Kidney (tissue), 14 donors: ENCODE data around the gene VGLL4. TPM values are rescaled to one million over a fixed set of nuclear protein-coding genes. Genes with fewer than 3 reads are reported as not detected.
"Not testable (repeated sequence)": the region's sequence is repeated elsewhere in the genome, so short reads cannot be mapped to it uniquely, and the experiment has no call there.

Experiments used
- DNase-seq, 5 donors: peaks; one replicate each; pipeline ENCODE4 v3.0.0-alpha.2; 2013 to 2020
- FAIRE-seq: peaks from 2 replicates; lab custom pipeline; 2012; peaks lifted over from hg19 to GRCh38; lab: Jason Lieb, UNC
- H3K27ac ChIP-seq, 2 donors: one replicate each; pipeline ENCODE4 v1.7.0; 2013; ENCODE audit warnings: low read depth in 2 of 2, low read length in 2 of 2, inconsistent platforms in 1 of 2
- H3K27me3 ChIP-seq: one replicate; pipeline ENCODE4 v1.7.1; 2013; ENCODE audit warnings: low read length, inconsistent platforms; ENCODE audit not compliant: control insufficient read depth, insufficient read depth
- H3K36me3 ChIP-seq, 3 donors: one replicate each; pipeline versions ENCODE4 v1.7.0 to v1.7.1; 2013; ENCODE audit warnings: low read length in 3 of 3, control low read depth in 1 of 3, inconsistent platforms in 1 of 3; ENCODE audit not compliant: insufficient read depth in 3 of 3, control insufficient read depth in 2 of 3
- H3K4me1 ChIP-seq, 3 donors: one replicate each; pipeline versions ENCODE4 v1.7.0 to v1.7.1; 2013; ENCODE audit warnings: low read length in 3 of 3, inconsistent platforms in 1 of 3, low read depth in 1 of 3; ENCODE audit not compliant: control insufficient read depth in 2 of 3, insufficient read depth in 2 of 3
- H3K4me3 ChIP-seq, 3 donors: one replicate each; pipeline versions ENCODE4 v1.7.0 to v1.8.1; 2013; ENCODE audit warnings: low read length in 3 of 3, control low read depth in 1 of 3, inconsistent platforms in 1 of 3
- H3K9ac ChIP-seq, 3 donors: one replicate each; pipeline versions ENCODE4 v1.7.0 to v1.7.1; 2013; ENCODE audit warnings: low read length in 3 of 3, control low read depth in 1 of 3, inconsistent platforms in 1 of 3
- H3K9me3 ChIP-seq, 3 donors: one replicate each; pipeline versions ENCODE4 v1.7.0 to v1.7.1; 2013; ENCODE audit warnings: low read length in 3 of 3, control low read depth in 1 of 3, inconsistent platforms in 1 of 3; ENCODE audit not compliant: control insufficient read depth in 2 of 3, insufficient read depth in 1 of 3
- CTCF ChIP-seq: IDR thresholded peaks from 3 replicates; pipeline ENCODE4 v1.5.1; 2012; ENCODE audit warnings: mild to moderate bottlenecking, moderate library complexity, borderline replicate concordance; ENCODE audit not compliant: insufficient read depth; ENCODE audit errors: extremely low read depth
- intact Hi-C: fragments of 100-400 bp; cut with DNase I; formaldehyde crosslinking; loops from one replicate; pipeline ENCODE4 v1.11.1; 2022
- polyA plus RNA-seq: library from polyadenylated mRNA; stranded (reverse); fragments of 350-450 nt; fragmentation: Illumina TruSeq; extraction: RNeasy Lipid Tissue Mini Kit (QIAGEN cat#74804); gene quantifications from one replicate; pipeline ENCODE4 v1.2.3, GENCODE V29; 2014; ENCODE audit warnings: low read depth, low replicate concordance; ENCODE audit not compliant: insufficient read depth
- total RNA-seq: library from RNA; stranded (reverse); fragmentation: NEBNext Ultra II Directional; extraction: Animal tissue kit (Norgen Biotek cat#: 25700); gene quantifications from one replicate; pipeline ENCODE4 v1.2.1, GENCODE V29; 2021
- donor health status: control.
- donor health status: control.
- donor health status: control.
- donor health status: control.
- donor health status: control.
- donor health status: DM: yes; HTN: yes; CAD: no.
- donor health status: Normal renal cell carcinoma (clear cell type).

Gene VGLL4
- total and polyA plus RNA-seq, 2 donors from 2014 or later = 41.4 to 78.5 TPM

- Histone ChIP-seq H3K4me3 (no peak overlapping the region), H3K4me1 (no peaks in the 10 kb centered on the region), H3K9me3 (no peaks in the 10 kb centered on the region), H3K27me3 (no peaks in the 10 kb centered on the region), H3K27ac (no peak overlapping the region), H3K9ac (no peak overlapping the region), H3K36me3 (no peaks in the 10 kb centered on the region)
- no peak for TF ChIP-seq CTCF
- peak in 1 of 5 donors; percentile 16 for DNase-seq
- FAIRE-seq = no peak
- intact Hi-C loops = no loop called here
Observed at GRCh38 chr3:11690863-11691766, 47.4 kb upstream of the VGLL4 start.

GRCh38 chr3:11689749-11690148 lies 46.0 kb upstream of the VGLL4 start:
- Histone ChIP-seq H3K4me1 (no peaks in the 10 kb centered on the region), H3K4me3 (no peak overlapping the region), H3K27ac (no peak overlapping the region), H3K27me3 (no peaks in the 10 kb centered on the region), H3K9ac (no peak overlapping the region), H3K9me3 (no peaks in the 10 kb centered on the region), H3K36me3 (no peaks in the 10 kb centered on the region)
- intact Hi-C loops = no loop called here
- DNase-seq (no peak), FAIRE-seq (no peak)
- no peak for TF ChIP-seq CTCF

- H3K9ac ChIP-seq, H3K36me3 ChIP-seq, intact Hi-C loops, DNase-seq, H3K4me3 ChIP-seq, H3K9me3 ChIP-seq, H3K27ac ChIP-seq, H3K4me1 ChIP-seq, FAIRE-seq, H3K27me3 ChIP-seq: not testable (repeated sequence)
Observed at GRCh38 chr3:11684980-11685379, 41.3 kb upstream of the VGLL4 start.

- Histone ChIP-seq H3K9me3 (no peaks in the 10 kb centered on the region), H3K4me1 (no peaks in the 10 kb centered on the region), H3K4me3 (no peak overlapping the region), H3K9ac (no peak overlapping the region), H3K36me3 (peaks cover 0 to 3% (median 0%) of the 10 kb centered on the region in 3 donors), H3K27me3 (no peaks in the 10 kb centered on the region), H3K27ac (no peak overlapping the region)
- TF ChIP-seq CTCF = no peak
- FAIRE-seq (no peak), DNase-seq (no peak)
- intact Hi-C loops = no loop called here
Observed at GRCh38 chr3:11680509-11680908, 36.8 kb upstream of the VGLL4 start.
